EL (cell line): ENCODE measurements around the gene SCARB1.

Source experiments
- DNase-seq: peaks from one replicate; pipeline ENCODE4 v3.0.0-alpha.2; 2016

SCARB1 gene

GRCh38 chr12:124792156-124792555 is 71.5 kb downstream of the SCARB1 start:
- no peak for DNase-seq

DNA sequence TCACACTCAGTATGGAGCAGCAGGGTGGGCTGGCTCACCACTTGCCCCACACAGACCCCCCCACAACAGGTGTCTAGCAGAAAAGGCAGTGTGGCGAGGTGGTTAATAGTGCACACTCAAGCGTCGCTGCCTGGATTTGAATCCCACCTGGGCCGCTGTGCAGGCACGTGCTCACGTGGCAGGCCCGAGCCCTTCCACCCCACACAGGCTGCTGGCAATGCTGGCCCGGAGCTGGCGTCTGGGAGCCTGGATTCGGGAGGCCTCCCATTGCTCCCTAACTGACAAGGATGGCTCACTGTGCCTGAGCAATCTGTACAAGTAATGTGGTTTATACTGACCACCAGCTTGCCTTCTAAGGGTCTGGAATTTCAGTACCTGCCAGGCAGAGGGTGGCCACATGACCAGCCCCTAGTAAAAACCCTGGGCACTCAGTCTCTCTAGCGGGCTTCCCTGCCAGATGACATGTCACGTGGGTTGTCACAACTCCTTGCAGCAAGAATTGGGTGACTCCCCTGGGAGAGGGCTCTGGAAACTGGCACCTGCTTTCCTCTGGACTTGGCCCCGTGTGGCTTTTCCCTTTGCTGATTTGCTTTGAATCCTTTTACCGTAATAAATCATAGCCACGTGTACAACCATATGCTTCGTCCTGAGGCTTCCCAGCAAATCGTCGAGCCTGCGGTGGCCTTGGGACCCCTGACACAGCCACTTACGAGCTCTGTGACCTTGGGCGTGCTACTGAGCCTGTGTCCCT is 72.8 kb downstream of the SCARB1 start:
- DNase-seq: no peak

DNA sequence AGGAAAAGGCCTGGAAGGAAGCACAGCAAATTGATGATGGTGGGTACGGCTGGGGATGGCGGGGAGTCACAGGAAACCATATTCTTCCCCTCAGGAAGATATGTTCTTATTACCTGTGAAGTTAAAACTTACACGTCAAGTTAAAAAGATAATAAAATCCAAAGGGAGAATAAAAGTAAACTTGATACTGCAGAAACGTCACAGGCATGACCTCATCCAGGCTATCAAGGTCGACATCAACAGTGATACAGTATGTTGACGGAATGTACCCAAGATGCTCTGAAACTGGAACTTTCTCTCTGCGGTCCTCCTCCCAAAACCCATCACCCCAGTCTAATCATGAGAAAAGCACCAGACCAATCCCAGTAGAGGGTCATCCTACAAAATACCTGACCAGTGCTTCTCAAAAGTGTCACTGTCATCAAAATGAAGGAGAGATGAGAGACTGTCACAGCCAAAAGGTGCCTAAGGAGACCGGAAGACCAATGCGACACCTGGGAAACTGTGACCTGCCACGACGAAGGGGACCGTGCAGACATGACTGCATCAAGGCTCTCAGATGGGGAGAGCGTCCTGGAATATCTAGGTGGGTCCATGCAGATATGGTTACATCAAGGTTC is 74.6 kb downstream of the SCARB1 start:
- DNase-seq: no peak

DNA sequence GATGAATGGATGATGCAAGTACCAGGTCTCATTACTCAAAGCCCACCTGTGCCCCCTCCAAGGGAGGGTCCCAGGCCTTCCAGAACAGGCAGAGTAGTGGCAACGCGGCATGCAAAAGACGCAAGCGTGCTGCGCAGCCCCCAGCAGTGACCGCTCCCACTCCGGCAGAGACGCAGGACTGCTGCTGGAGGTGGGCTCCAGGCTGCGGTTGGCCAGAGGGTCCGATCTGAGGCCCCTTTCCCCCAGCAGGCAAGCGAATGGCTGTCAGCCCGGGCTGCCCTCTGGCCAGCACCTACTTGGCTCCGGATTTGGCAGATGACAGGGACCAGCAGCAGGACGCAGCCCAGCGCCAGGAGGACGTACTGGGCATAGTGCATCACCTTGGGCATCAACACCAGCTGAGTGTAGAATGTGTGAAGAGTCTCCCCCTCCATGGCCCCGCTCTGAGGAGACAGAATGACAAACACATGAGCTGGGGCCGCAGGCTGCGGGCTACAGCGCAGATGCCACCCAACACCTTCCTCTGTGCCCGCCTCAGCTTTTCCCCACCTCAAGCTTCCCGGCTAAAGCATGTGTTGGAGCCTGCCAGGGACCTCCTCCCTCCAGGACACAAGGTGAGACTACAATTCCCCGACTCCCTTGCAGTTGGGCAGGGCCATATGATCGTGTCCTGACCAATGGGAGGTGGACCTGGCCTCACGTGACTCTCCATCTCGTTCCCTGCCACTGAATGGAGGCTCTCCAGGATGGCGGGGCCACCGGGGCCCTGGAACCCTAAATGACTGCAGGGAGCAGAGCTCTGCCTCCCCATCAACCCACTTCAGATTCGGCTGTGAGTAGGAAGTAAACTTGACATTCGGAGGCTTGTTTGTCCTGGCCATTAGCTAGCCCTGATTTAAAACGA is 77.4 kb downstream of the SCARB1 start:
- peak; percentile 66 for DNase-seq

GRCh38 chr12:124784871-124785572 is 78.6 kb downstream of the SCARB1 start:
- no peak for DNase-seq

GRCh38 chr12:124783087-124783486 is 80.6 kb downstream of the SCARB1 start:
- no peak for DNase-seq

DNA sequence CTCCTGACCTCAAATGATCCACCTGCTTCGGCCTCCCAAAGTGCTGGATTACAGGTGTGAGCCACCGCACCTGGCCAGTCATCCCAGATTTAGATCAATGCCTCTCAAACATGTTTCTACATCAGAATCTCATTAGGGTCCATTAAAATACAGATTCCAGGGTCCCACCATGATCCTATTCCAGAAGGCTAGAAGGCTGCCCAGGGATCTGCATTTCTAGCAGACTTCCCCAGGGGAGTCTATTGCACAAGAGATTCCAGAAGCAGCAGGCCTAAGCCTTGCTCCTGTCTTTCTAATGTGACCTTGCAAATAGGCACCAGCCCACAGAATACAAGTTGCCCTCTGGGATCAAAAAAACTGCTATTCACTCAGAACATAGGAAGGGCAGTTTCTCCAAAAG is 81.5 kb downstream of the SCARB1 start:
- DNase-seq: no peak

DNA sequence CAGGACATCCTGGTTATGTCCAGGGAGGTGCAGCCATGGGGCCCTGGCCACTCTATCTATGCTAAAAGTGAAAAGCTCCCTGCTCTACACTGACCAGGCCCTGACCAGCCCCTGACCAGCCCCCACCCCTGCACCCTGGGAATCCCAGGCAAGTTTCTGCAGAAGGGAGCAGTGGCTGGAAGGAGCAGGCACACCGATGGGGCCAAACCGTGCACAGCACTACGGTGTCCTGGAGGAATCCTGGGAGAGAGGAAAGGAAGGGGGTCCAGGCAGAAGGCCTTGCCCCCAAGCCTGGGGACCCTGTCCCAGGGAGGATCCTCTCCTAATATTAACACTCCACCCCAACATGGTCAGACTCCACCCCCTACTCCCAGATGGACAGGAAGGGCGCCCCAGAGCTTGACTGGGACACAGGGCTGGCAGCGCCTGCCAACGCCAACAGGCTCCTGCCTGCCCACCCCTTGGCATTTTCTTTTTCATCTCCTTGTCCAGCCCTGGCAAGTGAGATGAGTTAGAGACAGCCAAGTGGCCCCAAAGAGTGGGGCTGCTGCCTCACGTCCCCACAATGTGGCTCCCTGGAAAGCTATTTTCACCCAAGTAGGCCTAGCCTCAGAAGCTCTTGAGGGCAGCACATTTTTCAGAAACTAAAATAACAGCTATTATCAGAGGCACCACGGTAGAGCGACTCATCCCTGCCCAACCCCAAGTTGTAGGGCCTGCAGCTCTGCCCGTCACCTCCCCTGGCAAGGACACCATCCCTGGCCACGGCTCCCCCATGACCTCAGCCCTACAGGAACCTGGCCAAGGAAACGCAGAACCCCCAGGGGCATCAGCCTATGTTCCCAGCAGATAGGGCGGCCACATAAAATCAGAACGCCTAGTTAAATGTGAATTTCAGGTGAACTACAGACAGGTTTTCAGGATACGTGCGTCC is 82.6 kb downstream of the SCARB1 start:
- no peak for DNase-seq

DNA sequence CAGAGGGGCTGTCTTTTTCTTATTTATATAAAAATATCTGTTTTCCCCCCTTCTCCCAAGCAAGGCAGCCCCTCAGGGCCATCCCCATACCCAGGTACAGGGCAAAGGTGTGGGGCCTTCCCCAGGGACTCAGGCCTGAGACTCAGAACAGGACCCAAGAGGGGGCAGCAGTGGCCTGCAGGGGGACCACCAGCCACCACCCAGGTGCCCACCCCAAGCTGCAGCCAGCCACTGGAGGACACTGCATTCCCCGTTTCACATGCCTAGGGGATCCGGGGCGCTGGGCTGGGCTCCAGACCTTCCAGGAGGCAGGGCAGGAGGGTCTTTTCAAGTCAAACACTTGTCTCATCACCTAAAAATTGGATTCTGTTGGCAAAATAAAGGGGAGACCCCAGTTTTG is 83.3 kb downstream of the SCARB1 start:
- no peak for DNase-seq

DNA sequence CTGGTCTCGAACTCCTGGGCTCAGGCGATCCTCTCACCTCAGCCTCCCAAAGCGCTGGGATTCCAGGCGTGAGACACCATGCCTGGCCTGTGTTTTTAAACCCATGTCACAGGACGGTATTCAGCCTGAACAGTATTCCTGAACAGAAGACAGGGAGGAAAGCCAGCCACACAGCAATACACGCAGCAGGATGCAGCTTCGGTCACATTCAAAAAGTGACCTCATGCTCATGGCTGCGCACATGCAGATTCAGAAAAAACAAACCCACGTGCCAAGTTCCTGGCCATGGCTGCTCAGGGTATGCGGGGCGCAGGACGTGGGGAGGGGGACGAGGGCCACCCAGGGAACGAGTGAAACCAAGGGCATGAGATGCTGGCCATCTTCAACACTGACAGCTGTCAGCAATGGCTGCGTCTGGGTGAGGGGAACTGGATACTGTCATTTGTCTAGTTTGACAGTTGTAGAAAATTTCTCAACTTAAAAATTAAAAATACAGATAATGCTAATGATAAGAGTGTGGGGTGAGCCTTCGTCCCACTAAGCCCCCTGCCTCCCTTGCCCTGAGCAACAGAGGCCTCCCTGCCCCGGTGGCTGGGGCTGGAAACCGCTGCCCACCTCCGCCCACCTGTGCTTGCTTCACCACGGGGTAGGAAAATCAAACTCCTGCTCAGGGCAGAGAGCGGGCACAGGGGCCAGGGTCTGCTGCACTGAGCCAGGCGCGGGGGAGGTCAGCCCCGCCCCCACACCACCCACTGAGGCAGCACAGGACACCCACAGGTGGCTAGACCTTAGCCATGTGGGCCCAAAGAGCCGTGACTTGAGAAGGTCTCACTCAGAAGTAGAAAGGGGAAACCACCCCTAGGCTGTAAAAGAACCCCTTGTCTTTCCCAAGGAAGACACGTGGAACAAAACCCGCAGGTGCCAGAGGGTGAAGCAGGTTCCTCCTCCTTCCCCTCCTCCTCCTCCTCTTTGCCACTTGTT is 84.2 kb downstream of the SCARB1 start:
- DNase-seq: no peak

- DNase-seq: no peak
These were observed 85.3 kb downstream of the SCARB1 start for GRCh38 chr12:124778411-124778810.

DNA sequence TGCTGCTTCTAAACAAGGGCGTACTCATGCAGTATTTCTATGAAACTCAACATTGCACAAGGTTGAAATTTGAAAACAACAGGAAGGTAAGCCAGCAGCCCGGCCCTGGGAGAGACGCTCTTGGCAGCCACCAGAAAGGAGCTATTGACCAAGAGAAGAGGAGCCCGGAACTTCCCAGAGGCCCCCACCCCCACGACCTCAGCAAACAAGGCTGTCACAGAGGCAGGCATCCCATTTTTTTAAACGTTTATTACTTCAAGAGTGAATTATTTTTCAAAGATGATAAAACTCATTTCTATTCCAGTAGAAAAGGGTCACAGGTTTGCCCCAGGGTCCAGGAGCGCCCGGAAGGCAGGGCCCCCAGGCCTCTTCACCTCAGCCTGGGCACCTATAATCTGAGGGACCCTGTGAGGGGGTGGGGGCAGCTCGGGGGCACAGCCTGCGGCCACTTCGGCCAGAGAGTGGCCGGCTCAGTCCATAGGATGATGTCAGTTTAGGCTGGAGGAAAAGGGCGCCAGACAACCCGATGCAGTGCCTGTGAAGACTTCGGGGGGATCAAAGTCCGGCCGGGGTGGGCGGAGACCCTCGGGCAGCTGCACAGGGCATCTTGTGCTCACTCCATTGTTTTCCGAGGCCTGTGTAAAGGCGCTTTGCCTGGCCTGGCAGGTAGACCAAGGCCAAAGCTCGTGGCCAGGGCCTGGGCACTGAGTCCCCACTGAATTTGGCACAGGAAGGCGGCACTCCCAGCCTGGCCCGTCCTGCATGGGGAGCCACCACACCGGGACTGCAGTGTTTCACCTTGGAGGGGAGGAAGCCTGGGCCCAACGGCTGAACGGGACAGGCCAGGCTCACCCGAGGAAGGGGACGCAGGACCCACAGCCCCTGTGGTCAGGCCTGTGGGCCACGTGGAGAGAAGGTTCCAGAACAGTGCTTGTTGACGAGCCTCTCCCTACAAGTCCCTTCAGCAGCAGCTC is 86.0 kb downstream of the SCARB1 start:
- no peak for DNase-seq

- no peak for DNase-seq
These were observed 87.5 kb downstream of the SCARB1 start for GRCh38 chr12:124776125-124776513.

DNA sequence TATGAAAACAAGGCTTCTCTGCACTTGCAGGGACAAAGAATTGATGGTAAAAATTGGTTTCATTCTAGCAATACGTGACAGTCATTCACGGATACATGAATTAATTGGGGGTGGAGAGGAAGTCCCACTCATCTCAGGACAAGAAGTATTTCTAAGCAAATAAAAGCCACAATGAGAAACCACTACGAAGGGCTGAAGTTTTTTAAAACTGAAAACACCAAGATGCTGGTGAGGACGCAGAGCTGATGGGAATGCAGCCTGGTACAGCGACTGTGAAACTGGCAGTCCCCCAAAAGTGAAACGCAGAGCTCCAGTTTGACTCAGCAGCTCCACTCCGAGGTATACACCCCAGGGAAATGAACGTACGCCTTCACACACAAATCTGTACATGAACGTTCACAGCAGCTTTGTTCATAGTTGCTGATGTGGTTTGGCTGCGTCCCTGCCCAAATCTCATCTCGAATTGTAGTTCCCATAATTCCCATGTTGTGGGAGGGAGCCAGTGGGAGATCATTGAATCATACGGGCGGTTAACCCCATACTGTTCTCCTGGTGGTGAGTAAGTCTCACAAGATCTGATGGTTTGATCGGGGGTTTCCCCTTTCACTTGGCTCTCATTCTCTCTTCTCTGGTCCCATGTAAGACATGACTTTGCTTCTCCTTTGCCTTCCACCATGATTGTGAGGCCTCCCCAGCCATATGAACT is 89.0 kb downstream of the SCARB1 start:
- DNase-seq: peak; percentile 65

DNA sequence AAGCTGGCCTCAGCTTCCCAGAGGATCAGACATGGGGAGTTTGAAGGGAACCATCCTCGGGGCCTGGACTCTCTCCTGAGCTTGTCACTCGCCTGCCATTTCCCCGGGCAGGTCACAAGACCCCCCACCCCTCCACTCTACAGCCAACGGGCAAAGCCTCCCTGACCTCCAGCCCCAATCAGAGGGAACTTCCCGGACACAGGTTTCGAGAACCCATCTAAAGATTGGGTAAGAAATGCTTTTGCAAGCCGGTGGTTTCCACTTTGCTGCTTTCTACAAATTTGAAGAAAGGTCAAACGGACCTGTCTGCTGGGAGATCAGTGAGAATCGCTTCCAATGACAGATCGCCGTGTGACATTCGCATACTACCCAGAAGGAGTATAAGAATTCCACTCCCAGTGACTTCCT is 89.6 kb downstream of the SCARB1 start:
- no peak for DNase-seq

DNA sequence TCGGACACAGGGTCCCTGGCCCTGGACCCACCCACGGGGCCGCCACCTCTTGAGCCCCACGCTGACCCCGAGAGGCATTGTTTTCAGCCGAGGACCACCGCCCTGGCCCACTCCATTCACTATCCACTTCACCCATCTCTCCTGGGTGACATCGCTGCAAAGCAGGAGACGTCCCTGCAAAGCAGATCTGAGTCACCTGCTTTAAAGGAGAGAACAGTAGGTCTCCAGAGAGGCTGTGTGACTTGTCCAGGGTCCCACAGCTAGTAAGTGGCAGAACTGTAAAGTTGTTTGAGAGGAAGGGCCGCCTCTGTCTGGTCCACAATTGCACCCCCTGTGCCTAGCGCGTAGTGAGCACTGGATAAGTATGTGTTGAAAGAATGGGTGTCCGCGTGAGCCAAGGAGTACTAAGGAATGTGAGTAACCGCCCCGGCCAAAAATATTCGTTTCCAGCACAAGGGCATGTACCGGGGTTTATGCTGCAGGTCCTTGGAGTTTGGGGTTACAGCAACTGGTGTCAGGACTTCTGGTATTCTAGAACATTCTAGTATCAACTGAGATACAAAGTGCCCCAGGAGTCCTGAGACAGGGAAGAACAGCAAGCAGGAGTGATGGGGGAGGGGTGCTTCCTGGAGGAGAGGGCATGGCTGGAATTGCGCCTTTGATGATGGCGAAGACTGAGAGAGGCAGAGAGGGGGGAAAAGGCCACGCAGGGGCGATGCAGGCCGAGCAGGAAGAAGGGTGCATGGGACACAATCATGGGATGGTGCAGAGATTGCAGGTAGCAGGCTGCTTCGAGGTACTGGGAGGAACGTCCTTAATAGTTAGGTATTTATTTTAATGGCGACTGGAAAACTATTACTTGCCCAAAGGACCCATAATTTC is 91.1 kb downstream of the SCARB1 start:
- no peak for DNase-seq

DNA sequence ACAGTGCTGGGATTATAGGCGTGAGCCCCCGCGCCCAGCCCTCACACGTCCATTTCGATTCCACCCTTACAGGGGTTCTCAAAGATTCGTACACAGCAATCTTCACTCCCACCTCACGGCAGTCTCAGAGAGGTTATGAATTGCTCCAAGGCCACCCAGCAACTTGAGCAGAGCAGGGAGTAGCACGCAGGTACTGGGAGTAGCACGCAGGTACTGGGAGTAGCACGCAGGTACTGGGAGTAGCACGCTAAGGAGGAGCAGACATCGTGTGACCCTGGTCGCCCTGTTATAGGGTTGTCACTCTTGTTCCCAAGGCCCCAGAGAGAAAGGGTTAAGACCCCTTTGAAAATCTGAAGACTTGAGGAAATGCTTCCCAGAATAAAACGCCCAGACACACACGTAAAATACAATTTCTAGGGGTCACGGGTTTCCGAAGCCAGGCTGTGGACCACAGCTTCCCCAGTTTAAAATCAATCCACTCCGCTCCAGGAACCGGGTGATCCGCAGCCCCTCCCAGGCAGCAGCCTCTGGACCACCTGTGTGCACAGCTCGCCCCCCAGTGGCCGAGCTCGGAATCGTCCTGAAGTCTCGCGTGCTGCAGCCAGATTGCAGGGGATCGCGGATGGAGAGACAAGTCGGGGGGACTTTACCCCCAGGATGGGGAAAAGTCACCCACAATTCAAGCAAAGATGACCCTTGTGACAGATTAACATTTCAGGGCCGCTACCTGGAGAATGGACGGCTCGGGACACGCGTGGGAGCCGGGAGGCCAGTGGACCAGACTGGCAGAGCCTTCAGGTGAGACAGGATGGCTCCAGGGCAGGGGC is 92.0 kb downstream of the SCARB1 start:
- peak; percentile 69 for DNase-seq
